ENCODE measurements around the gene THSD4. TPM values are rescaled to one million over a fixed set of nuclear protein-coding genes. Genes with fewer than 3 reads are reported as not detected.

Gene THSD4
- total RNA-seq, 1 experiment from 2014 or later: 65.4 TPM

DNA sequence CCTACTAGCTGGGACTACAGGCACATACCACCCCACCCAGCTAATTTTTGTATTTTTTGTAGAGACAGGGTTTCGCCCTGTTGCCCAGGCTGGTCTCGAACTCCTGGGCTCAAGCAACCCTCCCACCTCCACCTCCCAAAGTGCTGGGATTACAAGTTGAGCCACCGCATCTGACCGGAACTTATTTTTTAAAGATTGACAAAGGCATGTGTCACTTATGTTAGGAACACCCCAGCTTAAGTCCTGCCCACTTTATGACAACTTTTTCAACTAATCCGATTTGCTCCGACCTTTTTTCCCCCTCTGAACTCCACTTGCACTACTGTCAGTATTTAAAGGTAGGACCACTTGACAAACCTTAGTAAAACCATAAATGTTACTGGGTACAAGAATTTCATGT, 483.5 kb downstream of the THSD4 start:
- ChIA-PET CTCF (no interaction called here), POLR2A (no interaction called here)
- Histone ChIP-seq H3K36me3 (ENCODE audit: control insufficient read depth, insufficient read depth, low read length) (no peaks in the 10 kb centered on the region), H3K9me3 (ENCODE audit: control insufficient read depth, insufficient read depth, low read depth, low read length) (no peaks in the 10 kb centered on the region), H3K4me3 (ENCODE audit: low read depth in 2 of 2, low read length in 2 of 2) (no peak overlapping the region), H3K4me1 (ENCODE audit: control insufficient read depth, insufficient read depth, low read length) (no peaks in the 10 kb centered on the region), H3K27me3 (ENCODE audit: control insufficient read depth, insufficient read depth, low read length) (no peaks in the 10 kb centered on the region), H3K27ac (ENCODE audit: low read length) (no peak overlapping the region)
- DNase-seq (ENCODE audit: low read depth, low spot score) (no peak), ATAC-seq (no peak)
- BruUV-seq (replicated peaks): no TSS peak
- intact Hi-C loops (cut with micrococcal nuclease; ENCODE audit: unreplicated experiment) (no loop called here), in situ Hi-C loops (cut with HindIII; ENCODE audit: low pct_unique_long_range_greater_than_20kb, low sequenced_read_pairs) (no loop called here)
- TF ChIP-seq, protein P1, sequence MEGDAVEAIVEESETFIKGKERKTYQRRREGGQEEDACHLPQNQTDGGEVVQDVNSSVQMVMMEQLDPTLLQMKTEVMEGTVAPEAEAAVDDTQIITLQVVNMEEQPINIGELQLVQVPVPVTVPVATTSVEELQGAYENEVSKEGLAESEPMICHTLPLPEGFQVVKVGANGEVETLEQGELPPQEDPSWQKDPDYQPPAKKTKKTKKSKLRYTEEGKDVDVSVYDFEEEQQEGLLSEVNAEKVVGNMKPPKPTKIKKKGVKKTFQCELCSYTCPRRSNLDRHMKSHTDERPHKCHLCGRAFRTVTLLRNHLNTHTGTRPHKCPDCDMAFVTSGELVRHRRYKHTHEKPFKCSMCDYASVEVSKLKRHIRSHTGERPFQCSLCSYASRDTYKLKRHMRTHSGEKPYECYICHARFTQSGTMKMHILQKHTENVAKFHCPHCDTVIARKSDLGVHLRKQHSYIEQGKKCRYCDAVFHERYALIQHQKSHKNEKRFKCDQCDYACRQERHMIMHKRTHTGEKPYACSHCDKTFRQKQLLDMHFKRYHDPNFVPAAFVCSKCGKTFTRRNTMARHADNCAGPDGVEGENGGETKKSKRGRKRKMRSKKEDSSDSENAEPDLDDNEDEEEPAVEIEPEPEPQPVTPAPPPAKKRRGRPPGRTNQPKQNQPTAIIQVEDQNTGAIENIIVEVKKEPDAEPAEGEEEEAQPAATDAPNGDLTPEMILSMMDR (IDR thresholded peaks at IDR 0.05): no peak
- TF ChIP-seq SIN3A (IDR thresholded peaks at IDR 0.05; ENCODE audit: borderline replicate concordance, insufficient read depth, low read depth, low read length) (no peak), POLR2AphosphoS5 (IDR thresholded peaks at IDR 0.05; ENCODE audit: low read depth, low read length) (no peak), REST (IDR thresholded peaks at IDR 0.05; ENCODE audit: insufficient read depth in 1 of 2, low read depth in 2 of 2, low read length in 1 of 2) (no peak), TCF7L2 (IDR thresholded peaks at IDR 0.05; ENCODE audit: low read depth, low read length) (no peak)

GRCh38 chr15:71599418-71600151, 484.3 kb downstream of the THSD4 start:
- ChIA-PET POLR2A (no interaction called here), CTCF (no interaction called here)
- H3K9me3 ChIP-seq (ENCODE audit: control insufficient read depth, insufficient read depth, low read depth, low read length): no peaks in the 10 kb centered on the region
- H3K27me3 ChIP-seq (ENCODE audit: control insufficient read depth, insufficient read depth, low read length): no peaks in the 10 kb centered on the region
- TF ChIP-seq SIN3A (IDR thresholded peaks at IDR 0.05; ENCODE audit: borderline replicate concordance, insufficient read depth, low read depth, low read length) (no peak), REST (IDR thresholded peaks at IDR 0.05; ENCODE audit: insufficient read depth in 1 of 2, low read depth in 2 of 2, low read length in 1 of 2) (no peak), TCF7L2 (IDR thresholded peaks at IDR 0.05; ENCODE audit: low read depth, low read length) (no peak), POLR2AphosphoS5 (IDR thresholded peaks at IDR 0.05; ENCODE audit: low read depth, low read length) (no peak)
- TF ChIP-seq, protein P1 (IDR thresholded peaks at IDR 0.05): no peak
- no peak overlapping the region for H3K4me3 ChIP-seq (ENCODE audit: low read depth in 2 of 2, low read length in 2 of 2)
- no peaks in the 10 kb centered on the region for H3K36me3 ChIP-seq (ENCODE audit: control insufficient read depth, insufficient read depth, low read length)
- no peaks in the 10 kb centered on the region for H3K4me1 ChIP-seq (ENCODE audit: control insufficient read depth, insufficient read depth, low read length)
- ATAC-seq (no peak), DNase-seq (ENCODE audit: low read depth, low spot score) (no peak)
- intact Hi-C loops (cut with micrococcal nuclease; ENCODE audit: unreplicated experiment) (no loop called here), in situ Hi-C loops (cut with HindIII; ENCODE audit: low pct_unique_long_range_greater_than_20kb, low sequenced_read_pairs) (no loop called here)
- no peak overlapping the region for H3K27ac ChIP-seq (ENCODE audit: low read length)
- no TSS peak for BruUV-seq (replicated peaks)
